A673 (cell line): Measurements from ENCODE around the gene HOXC13. TPM values are rescaled to one million over a fixed set of nuclear protein-coding genes. Genes with fewer than 3 reads are reported as not detected.

Experiments
- BruUV-seq: library from RNA; stranded (reverse); fragments of 400-500 nt; replicated peaks from 2 replicates; lab custom pipeline; 2021; lab: Mats Ljungman, UMichigan
- CTCF ChIA-PET: fragments of 300-600 bp; sonication (Branson Sonifier 250); formaldehyde crosslinking; loops from one replicate; lab custom pipeline; 2022; ENCODE audit warnings: antibody characterized with exemption; lab: Charles Lee
- POLR2A ChIA-PET: fragments of 300-600 bp; sonication (Branson Sonifier 250); formaldehyde crosslinking; loops from one replicate; lab custom pipeline; 2022; ENCODE audit warnings: antibody characterized with exemption; ENCODE audit not compliant: low non-redundant PET; lab: Charles Lee
- DNase-seq: peaks from one replicate; pipeline ENCODE4 v3.0.0-alpha.2; 2015; ENCODE audit warnings: low spot score
- H3K27ac ChIP-seq: fragments of 200-600 bp; sonication (generic); 2 replicates; pipeline ENCODE4 v1.5.1; 2016; ENCODE audit warnings: mixed run types, low read depth, mild to moderate bottlenecking, mixed read lengths, antibody characterized with exemption, low read length; ENCODE audit not compliant: poor library complexity, severe bottlenecking
- H3K27me3 ChIP-seq: fragments of 200-600 bp; sonication (generic); replicated peaks from 2 replicates; pipeline ENCODE4 v1.6.1; 2017; ENCODE audit warnings: mixed run types, low read depth, mild to moderate bottlenecking, mixed read lengths, antibody characterized with exemption, low read length; ENCODE audit not compliant: insufficient read depth, poor library complexity
- H3K36me3 ChIP-seq: fragments of 200-600 bp; sonication (generic); 2 replicates; pipeline ENCODE4 v1.6.1; 2016; ENCODE audit warnings: mixed run types, mild to moderate bottlenecking, mixed read lengths, antibody characterized with exemption, low read length; ENCODE audit not compliant: insufficient read depth, poor library complexity, severe bottlenecking
- H3K4me1 ChIP-seq: fragments of 200-600 bp; sonication (generic); 2 replicates; pipeline ENCODE4 v1.6.1; 2017; ENCODE audit warnings: mixed run types, mild to moderate bottlenecking, mixed read lengths, antibody characterized with exemption, low read length; ENCODE audit not compliant: insufficient read depth, poor library complexity, severe bottlenecking
- H3K4me3 ChIP-seq: fragments of 200-600 bp; sonication (generic); 2 replicates; pipeline ENCODE4 v1.5.1; 2016; ENCODE audit warnings: low read depth, mixed run types, mild to moderate bottlenecking, mixed read lengths, low read length; ENCODE audit not compliant: poor library complexity, severe bottlenecking
- H3K9me3 ChIP-seq: fragments of 200-600 bp; sonication (generic); 2 replicates; pipeline ENCODE4 v1.6.1; 2016; ENCODE audit warnings: mixed run types, low read depth, mild to moderate bottlenecking, mixed read lengths, antibody characterized with exemption, low read length; ENCODE audit not compliant: poor library complexity, severe bottlenecking
- CTCF ChIP-seq: fragments of 300-800, 200-600 bp; sonication (generic); conservative IDR thresholded peaks from 2 replicates; pipeline ENCODE4 v1.5.1; 2017; ENCODE audit warnings: low read depth, mild to moderate bottlenecking, antibody characterized with exemption, low read length, moderate library complexity, mixed read lengths
- EZH2 ChIP-seq: fragments of 200-600 bp; sonication (generic); IDR thresholded peaks from 2 replicates; pipeline ENCODE4 v1.6.1; 2017; ENCODE audit warnings: borderline replicate concordance, low read depth, mild to moderate bottlenecking, mixed read lengths, antibody characterized with exemption, low read length; ENCODE audit not compliant: poor library complexity, severe bottlenecking
- intact Hi-C: fragments of 100-400 bp; cut with micrococcal nuclease; formaldehyde crosslinking; loops from one replicate; pipeline ENCODE4 v1.10.0; 2022; ENCODE audit not compliant: unreplicated experiment
- total RNA-seq: library from RNA; stranded (reverse); gene quantifications from 2 replicates; pipeline ENCODE4 v1.2.3, GENCODE V29; 2021

The HOXC13 gene
- total RNA-seq, 1 experiment from 2014 or later = 10.1 TPM

GRCh38 chr12:53985692-53985993 is 47.0 kb downstream of the HOXC13 start:
- Histone ChIP-seq H3K27me3 (no peaks in the 10 kb centered on the region), H3K27ac (peak overlapping the region; percentile 81), H3K4me1 (peaks cover 44% of the 10 kb centered on the region), H3K4me3 (peak overlapping the region; percentile 72), H3K9me3 (no peaks in the 10 kb centered on the region), H3K36me3 (no peaks in the 10 kb centered on the region)
- BruUV-seq = no TSS peak
- POLR2A ChIA-PET = interaction anchor here (0.7 kb wide), 1 partner anchor 205 kb away, joined by 3 read pairs; no protein-coding TSS in a partner anchor
- CTCF ChIA-PET = interaction anchor here (0.8 to 3.4 kb wide), 14 partner anchors 10 to 242 kb away, joined by 3 to 32 read pairs (median 10); partner anchors contain the start of genes HOXC5, HOXC8, HOXC9 and SMUG1
- no peak for TF ChIP-seq CTCF
- intact Hi-C loops = loop anchor here (2.0 to 10.0 kb wide), 2 partner anchors 221 to 389 kb away; no protein-coding TSS in a partner anchor
- no peak for DNase-seq

- BruUV-seq = no TSS peak
- ChIA-PET POLR2A (interaction anchor here (0.7 kb wide), 1 partner anchor 204 kb away, joined by 3 read pairs; no protein-coding TSS in a partner anchor), CTCF (interaction anchor here (0.7 to 3.4 kb wide), 10 partner anchors 9 to 243 kb away, joined by 3 to 32 read pairs (median 10); partner anchors contain the start of genes HOXC8 and SMUG1)
- DNase-seq = no peak
- intact Hi-C loops = loop anchor here (2.0 to 10.0 kb wide), 2 partner anchors 221 to 389 kb away; no protein-coding TSS in a partner anchor
- peak overlapping the region; percentile 72 for H3K4me3 ChIP-seq
- peak overlapping the region; percentile 81 for H3K27ac ChIP-seq
- H3K9me3 ChIP-seq = no peaks in the 10 kb centered on the region
- no peaks in the 10 kb centered on the region for H3K36me3 ChIP-seq
- no peak for TF ChIP-seq CTCF
- no peak for TF ChIP-seq EZH2
- H3K27me3 ChIP-seq = no peaks in the 10 kb centered on the region
- peaks cover 49% of the 10 kb centered on the region for H3K4me1 ChIP-seq
Measured at GRCh38 chr12:53985994-53986685, 47.5 kb downstream of the HOXC13 start.

- intact Hi-C loops = loop anchor here (10.0 kb wide), 1 partner anchor 388 kb away; no protein-coding TSS in a partner anchor
- POLR2A ChIA-PET = no interaction called here
- Histone ChIP-seq H3K4me3 (peak overlapping the region; percentile 72), H3K27ac (peak overlapping the region; percentile 81), H3K36me3 (no peaks in the 10 kb centered on the region), H3K27me3 (no peaks in the 10 kb centered on the region), H3K9me3 (no peaks in the 10 kb centered on the region), H3K4me1 (peaks cover 56% of the 10 kb centered on the region)
- BruUV-seq = TSS peak; percentile 34
- CTCF ChIA-PET = interaction anchor here (0.7 to 3.4 kb wide), 2 partner anchors 205 to 214 kb away, joined by 8 to 32 read pairs; no protein-coding TSS in a partner anchor
- no peak for TF ChIP-seq CTCF
- TF ChIP-seq EZH2 = no peak
- no peak for DNase-seq
Measured at GRCh38 chr12:53986686-53987483, 48.3 kb downstream of the HOXC13 start.
